Kidney epithelial cell (primary cell): ENCODE results near the gene LAMA4. TPM values are rescaled to one million over a fixed set of nuclear protein-coding genes. Genes with fewer than 3 reads are reported as not detected.
A peak's percentile ranks its signal among the peaks of the same experiment; 100 is the strongest.

ENCODE experiments used
- DNase-seq: peaks from one replicate; pipeline ENCODE4 v3.0.0-alpha.2; 2010; ENCODE audit warnings: low read depth
- H3K27me3 ChIP-seq: 2 replicates; pipeline ENCODE4 v1.6.0; 2011; ENCODE audit warnings: low read length; ENCODE audit not compliant: control insufficient read depth, insufficient read depth
- H3K36me3 ChIP-seq: 2 replicates; pipeline ENCODE4 v1.5.1; 2011; ENCODE audit warnings: low read length; ENCODE audit not compliant: control insufficient read depth, insufficient read depth
- H3K4me3 ChIP-seq: 2 replicates; pipeline ENCODE4 v1.5.1; 2011; ENCODE audit warnings: low read depth, mild to moderate bottlenecking, control low read depth, low read length
- CTCF ChIP-seq: IDR thresholded peaks from 2 replicates; pipeline ENCODE4 v1.5.1; 2011; ENCODE audit warnings: mild to moderate bottlenecking, moderate library complexity, low read length, control low read depth, inconsistent platforms; ENCODE audit not compliant: insufficient read depth, poor library complexity, severe bottlenecking
- total RNA-seq: library from RNA; depleted of rRNA; stranded (reverse); fragments of >200 nt; gene quantifications from 2 replicates; pipeline ENCODE4 v1.2.3, GENCODE V29; 2015

LAMA4 gene, protein sequence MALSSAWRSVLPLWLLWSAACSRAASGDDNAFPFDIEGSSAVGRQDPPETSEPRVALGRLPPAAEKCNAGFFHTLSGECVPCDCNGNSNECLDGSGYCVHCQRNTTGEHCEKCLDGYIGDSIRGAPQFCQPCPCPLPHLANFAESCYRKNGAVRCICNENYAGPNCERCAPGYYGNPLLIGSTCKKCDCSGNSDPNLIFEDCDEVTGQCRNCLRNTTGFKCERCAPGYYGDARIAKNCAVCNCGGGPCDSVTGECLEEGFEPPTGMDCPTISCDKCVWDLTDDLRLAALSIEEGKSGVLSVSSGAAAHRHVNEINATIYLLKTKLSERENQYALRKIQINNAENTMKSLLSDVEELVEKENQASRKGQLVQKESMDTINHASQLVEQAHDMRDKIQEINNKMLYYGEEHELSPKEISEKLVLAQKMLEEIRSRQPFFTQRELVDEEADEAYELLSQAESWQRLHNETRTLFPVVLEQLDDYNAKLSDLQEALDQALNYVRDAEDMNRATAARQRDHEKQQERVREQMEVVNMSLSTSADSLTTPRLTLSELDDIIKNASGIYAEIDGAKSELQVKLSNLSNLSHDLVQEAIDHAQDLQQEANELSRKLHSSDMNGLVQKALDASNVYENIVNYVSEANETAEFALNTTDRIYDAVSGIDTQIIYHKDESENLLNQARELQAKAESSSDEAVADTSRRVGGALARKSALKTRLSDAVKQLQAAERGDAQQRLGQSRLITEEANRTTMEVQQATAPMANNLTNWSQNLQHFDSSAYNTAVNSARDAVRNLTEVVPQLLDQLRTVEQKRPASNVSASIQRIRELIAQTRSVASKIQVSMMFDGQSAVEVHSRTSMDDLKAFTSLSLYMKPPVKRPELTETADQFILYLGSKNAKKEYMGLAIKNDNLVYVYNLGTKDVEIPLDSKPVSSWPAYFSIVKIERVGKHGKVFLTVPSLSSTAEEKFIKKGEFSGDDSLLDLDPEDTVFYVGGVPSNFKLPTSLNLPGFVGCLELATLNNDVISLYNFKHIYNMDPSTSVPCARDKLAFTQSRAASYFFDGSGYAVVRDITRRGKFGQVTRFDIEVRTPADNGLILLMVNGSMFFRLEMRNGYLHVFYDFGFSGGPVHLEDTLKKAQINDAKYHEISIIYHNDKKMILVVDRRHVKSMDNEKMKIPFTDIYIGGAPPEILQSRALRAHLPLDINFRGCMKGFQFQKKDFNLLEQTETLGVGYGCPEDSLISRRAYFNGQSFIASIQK (N-terminal part only)
- 4.7 and 5.6 TPM in 2 replicates for total RNA-seq

DNA sequence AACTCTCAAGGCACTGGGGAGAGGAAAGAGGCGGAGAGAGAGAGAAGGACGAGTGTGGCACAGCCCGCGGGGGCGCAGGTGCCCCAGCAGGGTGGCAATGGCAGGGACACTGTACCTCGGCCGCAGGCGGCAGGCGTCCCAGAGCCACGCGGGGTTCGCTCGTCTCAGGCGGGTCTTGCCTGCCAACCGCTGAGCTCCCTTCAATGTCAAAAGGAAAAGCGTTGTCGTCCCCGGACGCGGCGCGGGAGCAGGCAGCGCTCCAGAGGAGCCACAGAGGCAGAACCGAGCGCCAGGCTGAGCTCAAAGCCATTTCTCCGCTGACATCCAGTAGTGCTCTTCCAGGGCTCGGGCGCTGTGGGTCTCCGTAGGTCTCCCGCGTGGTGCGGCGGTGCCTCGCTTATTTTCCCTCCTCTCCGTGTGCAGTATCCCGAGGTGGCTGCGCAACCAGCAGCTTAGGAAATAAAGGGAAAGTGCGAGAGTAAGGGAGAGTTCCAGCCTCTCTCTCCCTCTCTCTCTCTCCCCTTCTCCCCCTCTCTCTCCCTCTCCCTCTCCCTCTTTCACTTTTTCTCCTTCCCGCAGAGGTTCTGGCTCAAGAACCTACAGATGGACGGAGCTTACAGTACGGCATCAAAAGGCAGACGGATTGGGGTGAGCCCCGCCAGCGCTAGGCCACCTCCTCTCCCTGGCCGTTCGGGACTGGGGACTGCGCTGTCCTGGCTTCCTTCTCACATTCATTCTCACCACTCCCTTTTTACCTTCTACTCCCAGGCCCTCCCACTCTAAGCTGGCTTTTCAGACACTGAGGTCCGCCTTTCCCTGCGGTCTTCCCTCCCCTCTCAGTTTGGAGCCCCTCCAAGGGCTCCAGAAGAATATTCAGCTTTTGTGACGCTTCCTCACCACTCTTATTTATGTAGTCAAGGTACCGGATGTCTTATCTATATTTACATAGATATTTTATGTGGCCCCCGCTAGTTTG, at the start of gene LAMA4:
Gene LAMA4 (minus strand): TSS at position 727 of the 976 bp plus-strand sequence. CDS start 417 bp downstream, at position 310.
- no peak for DNase-seq

DNA sequence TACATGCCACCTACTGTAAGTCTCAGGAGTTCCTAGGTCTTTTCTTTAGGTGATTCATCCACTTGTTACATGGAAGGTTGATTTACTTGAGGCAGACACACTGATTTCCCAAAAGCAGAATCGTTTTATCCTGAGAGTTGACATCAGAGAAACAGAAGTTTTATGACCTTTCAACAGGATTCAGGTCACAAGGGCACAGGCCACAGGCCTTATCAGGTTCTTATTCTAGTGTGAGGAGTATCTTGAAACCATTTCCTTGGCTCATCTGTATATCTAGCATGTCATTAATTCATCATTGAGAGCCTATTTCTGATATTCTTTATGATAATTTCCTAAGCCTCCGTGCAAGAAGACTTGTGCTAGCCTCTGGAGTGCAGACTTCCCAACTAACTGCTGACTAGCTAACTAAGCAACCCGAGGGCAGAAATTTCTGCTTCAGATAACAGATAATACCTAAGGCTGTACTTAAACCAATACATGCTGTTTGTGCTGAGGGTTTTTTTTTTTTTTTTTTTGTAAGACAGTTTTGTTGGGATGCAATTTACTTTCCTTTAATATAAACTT, 47.9 kb upstream of the LAMA4 start:
- Histone ChIP-seq H3K27me3 (no peaks in the 10 kb centered on the region), H3K36me3 (no peaks in the 10 kb centered on the region), H3K4me3 (no peak overlapping the region)
- DNase-seq = no peak
- no peak for TF ChIP-seq CTCF

More for the DNA sequence above, at the start of gene LAMA4:
- H3K27me3 ChIP-seq = no peaks in the 10 kb centered on the region
- H3K4me3 ChIP-seq = peak within 1 kb of the TSS; percentile 53
- no peak for TF ChIP-seq CTCF
- H3K36me3 ChIP-seq = no peaks in the 10 kb centered on the region

- no peak for TF ChIP-seq CTCF
- no peak for DNase-seq
- H3K36me3 ChIP-seq = no peaks in the 10 kb centered on the region
- H3K27me3 ChIP-seq = no peaks in the 10 kb centered on the region
- no peak overlapping the region for H3K4me3 ChIP-seq
These were observed 46.5 kb upstream of the LAMA4 start for GRCh38 chr6:112300896-112301295.

DNA sequence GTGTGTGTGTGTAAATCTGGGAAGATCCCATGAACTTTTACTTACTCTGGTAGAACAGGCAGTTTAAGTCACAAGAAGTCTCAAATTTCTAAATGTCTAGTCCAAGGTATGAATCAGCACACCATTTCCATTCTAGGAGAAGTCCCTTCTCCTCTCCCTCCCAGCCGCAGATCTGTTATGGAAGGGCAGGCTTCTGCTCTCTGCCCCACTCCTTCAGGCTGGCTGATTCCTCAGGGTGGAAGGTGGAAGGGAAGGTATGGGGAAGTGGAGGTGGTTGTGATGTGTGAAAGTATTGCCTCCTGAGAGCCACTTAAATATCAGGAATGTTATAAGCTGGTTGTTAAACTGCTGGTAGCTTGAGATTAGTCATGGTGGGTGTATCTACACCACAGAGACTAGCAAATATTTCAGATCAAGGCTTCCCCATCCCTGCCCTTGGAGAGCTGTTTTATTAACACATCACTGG, 44.5 kb upstream of the LAMA4 start:
- Histone ChIP-seq H3K4me3 (no peak overlapping the region), H3K36me3 (no peaks in the 10 kb centered on the region), H3K27me3 (no peaks in the 10 kb centered on the region)
- TF ChIP-seq CTCF = no peak
- peak; percentile 82 for DNase-seq
